GM19099 (cell line): ENCODE results near the gene DRD2.

Source experiments
- POLR2A ChIP-seq: IDR thresholded peaks from 3 replicates; pipeline ENCODE4 v1.6.1; 2011; ENCODE audit warnings: low read depth; ENCODE audit not compliant: insufficient read length; ENCODE audit errors: extremely low read depth

DRD2 gene

GRCh38 chr11:113497066-113497910 lies 22.1 kb upstream of the DRD2 start:
- TF ChIP-seq POLR2A, result no peak

- no peak for TF ChIP-seq POLR2A
Observed at GRCh38 chr11:113496026-113496651, 20.9 kb upstream of the DRD2 start.

- no peak for TF ChIP-seq POLR2A
Observed at GRCh38 chr11:113494021-113494420, 18.8 kb upstream of the DRD2 start.

- no peak for TF ChIP-seq POLR2A
Observed at GRCh38 chr11:113493206-113493605, 18.0 kb upstream of the DRD2 start.

- no peak for TF ChIP-seq POLR2A
Observed at GRCh38 chr11:113488931-113489351, 13.7 kb upstream of the DRD2 start.

- no peak for TF ChIP-seq POLR2A
Observed at GRCh38 chr11:113487622-113488021, 12.4 kb upstream of the DRD2 start.

GRCh38 chr11:113484223-113484622 lies 9.0 kb upstream of the DRD2 start:
- no peak for TF ChIP-seq POLR2A

- TF ChIP-seq POLR2A, result no peak
Observed at GRCh38 chr11:113481672-113482071, 6.5 kb upstream of the DRD2 start.

GRCh38 chr11:113481226-113481625 lies 6.0 kb upstream of the DRD2 start:
- no peak for TF ChIP-seq POLR2A

- no peak for TF ChIP-seq POLR2A
Observed at GRCh38 chr11:113477321-113477720, 2.1 kb upstream of the DRD2 start.

- no peak for TF ChIP-seq POLR2A
Observed at GRCh38 chr11:113476553-113476952, 1.4 kb upstream of the DRD2 start.

- no peak for TF ChIP-seq POLR2A
Observed at GRCh38 chr11:113474362-113475159, 637 bp downstream of the DRD2 start.

GRCh38 chr11:113473983-113474361 lies 1.2 kb downstream of the DRD2 start:
- no peak for TF ChIP-seq POLR2A

- TF ChIP-seq POLR2A, result no peak
Observed at GRCh38 chr11:113472471-113472870, 2.7 kb downstream of the DRD2 start.

GRCh38 chr11:113470233-113470632 lies 5.0 kb downstream of the DRD2 start:
- no peak for TF ChIP-seq POLR2A

GRCh38 chr11:113468726-113469345 lies 6.4 kb downstream of the DRD2 start:
- no peak for TF ChIP-seq POLR2A

GRCh38 chr11:113467545-113467944 lies 7.7 kb downstream of the DRD2 start:
- no peak for TF ChIP-seq POLR2A
